HL-60/S4 (cell line): Measurements from ENCODE around the gene SLC17A9.

ENCODE experiments used
- in situ Hi-C: fragments of 300-500 bp; cut with MboI; formaldehyde crosslinking; loops from 2 replicates; pipeline ENCODE4 v1.14.3; 2022; ENCODE audit warnings: low sequenced_read_pairs

SLC17A9 gene

GRCh38 chr20:62979310-62979709 lies 26.8 kb downstream of the SLC17A9 start:
- in situ Hi-C loops = no loop called here

GRCh38 chr20:62979876-62980373 lies 27.4 kb downstream of the SLC17A9 start:
- in situ Hi-C loops = no loop called here

- in situ Hi-C loops = no loop called here
Measured at GRCh38 chr20:62980380-62980960, 28.0 kb downstream of the SLC17A9 start.

DNA sequence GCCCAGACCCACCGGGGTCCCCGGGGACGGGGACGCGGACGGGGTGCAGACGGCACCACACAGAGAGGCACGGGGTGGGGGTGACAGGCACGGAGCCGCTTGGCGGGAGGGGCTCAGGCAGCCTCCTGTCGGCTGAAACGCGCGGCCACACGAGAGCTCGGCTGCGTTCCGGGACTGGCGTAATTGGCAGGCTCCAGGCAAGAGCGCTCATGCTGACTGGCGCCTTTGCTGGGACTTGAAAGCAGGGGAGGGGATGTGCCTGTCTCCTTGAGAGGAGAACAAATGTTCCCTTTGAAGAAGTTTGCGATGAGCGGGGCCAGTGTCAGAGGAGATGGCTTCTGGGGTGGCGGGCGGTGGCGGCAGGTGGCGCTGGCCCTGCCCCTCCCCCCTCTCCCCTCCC lies 28.5 kb downstream of the SLC17A9 start:
- in situ Hi-C loops = no loop called here

DNA sequence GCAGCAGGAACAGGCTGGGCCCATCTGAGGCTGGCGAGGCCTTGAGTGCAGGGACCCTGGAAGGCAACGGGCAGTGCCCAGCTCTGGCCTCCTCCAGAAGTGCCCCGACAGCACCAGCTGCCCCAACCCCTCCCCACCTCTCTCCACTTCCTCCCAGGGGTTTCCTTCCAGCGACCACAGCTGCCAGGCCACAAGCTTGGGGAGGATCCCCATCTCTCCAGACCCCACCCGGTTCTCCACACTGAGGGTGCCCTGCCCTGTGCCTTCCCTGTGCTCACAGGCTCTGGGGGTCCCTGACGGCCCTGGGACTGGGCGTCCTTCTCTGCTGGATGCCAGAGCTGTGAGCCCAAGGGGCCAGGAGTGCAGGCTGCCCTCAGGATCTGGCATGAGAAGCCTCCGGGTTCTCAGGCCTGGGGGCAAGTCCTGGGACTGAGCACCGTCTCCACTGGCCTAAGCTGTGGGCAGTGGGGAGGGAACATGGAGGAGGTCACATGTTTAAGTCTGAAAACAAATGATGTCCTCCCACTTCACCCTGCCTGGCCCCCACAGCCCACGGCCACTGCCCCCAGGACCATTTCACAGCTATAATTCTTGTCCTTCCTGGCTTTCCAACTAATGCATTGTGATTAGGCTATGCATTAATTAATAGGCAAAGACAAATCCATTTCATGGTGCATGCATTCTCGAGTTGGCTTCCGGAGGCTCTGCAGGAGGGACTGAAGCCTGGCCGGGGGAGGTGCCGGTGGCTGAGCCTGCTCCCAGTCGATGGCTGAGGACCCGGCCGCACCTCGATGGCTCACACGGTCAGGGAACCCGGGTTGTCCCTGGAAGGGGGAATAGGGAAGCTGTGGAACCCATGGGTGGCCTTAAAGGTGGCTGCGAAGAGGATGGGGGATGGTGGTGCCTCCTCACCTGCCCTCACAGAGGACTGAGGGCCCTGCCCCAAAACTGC lies 29.9 kb downstream of the SLC17A9 start:
- in situ Hi-C loops = no loop called here

- in situ Hi-C loops = no loop called here
Measured at GRCh38 chr20:62983210-62983609, 30.7 kb downstream of the SLC17A9 start.

- in situ Hi-C loops = no loop called here
Measured at GRCh38 chr20:62984666-62985443, 32.3 kb downstream of the SLC17A9 start.

DNA sequence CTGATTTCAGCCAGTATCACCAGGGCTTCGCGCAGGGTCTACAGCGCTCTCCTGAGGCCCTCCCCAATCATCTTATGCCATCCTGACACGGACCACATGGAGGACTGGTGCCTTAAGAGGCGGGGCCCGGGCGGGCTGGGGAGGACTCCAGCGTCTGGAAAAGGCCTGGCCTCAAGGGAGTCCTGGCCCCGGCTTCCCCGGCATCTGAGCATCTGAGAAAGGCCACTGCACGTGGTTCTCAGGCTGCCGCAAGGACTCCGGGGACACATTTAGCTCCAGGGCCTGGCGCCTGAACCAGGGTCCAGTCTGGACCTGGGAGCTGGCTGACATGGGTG lies 32.9 kb downstream of the SLC17A9 start:
- in situ Hi-C loops = no loop called here

DNA sequence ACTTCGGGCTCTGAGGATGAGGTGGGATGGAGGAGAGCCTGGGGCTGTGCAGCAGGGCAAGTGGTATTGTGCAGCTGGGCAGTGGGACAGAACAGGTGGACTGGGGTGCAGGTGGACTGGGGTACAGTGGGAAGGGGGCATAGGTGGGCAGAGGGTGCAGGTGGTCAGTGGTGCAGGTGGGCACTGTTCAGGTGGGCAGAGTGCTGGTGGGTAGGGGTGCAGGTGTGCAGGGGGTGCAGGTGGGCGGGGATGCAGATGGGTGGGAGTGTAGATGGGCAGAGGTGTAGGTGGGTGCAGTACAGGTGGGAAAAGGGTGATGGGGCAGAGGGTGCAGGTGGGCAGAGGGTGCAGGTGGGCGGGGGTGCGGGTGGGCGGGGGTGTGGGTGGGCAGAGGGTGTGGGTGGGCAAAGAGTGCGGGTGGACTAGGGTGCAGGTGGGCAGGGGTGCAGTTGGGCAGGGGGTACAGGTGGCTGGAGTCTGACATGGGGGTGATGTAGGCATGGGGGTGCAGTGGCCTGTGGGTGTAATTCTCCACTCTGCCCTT lies 33.8 kb downstream of the SLC17A9 start:
- in situ Hi-C loops = no loop called here

GRCh38 chr20:62987114-62987513 lies 34.6 kb downstream of the SLC17A9 start:
- in situ Hi-C loops = no loop called here

- in situ Hi-C loops = no loop called here
Measured at GRCh38 chr20:62989201-62989601, 36.7 kb downstream of the SLC17A9 start.

GRCh38 chr20:62990306-62990825 lies 37.9 kb downstream of the SLC17A9 start:
- in situ Hi-C loops = no loop called here

- in situ Hi-C loops = no loop called here
Measured at GRCh38 chr20:62991196-62991807, 38.8 kb downstream of the SLC17A9 start.

- in situ Hi-C loops = no loop called here
Measured at GRCh38 chr20:62991863-62992262, 39.4 kb downstream of the SLC17A9 start.

DNA sequence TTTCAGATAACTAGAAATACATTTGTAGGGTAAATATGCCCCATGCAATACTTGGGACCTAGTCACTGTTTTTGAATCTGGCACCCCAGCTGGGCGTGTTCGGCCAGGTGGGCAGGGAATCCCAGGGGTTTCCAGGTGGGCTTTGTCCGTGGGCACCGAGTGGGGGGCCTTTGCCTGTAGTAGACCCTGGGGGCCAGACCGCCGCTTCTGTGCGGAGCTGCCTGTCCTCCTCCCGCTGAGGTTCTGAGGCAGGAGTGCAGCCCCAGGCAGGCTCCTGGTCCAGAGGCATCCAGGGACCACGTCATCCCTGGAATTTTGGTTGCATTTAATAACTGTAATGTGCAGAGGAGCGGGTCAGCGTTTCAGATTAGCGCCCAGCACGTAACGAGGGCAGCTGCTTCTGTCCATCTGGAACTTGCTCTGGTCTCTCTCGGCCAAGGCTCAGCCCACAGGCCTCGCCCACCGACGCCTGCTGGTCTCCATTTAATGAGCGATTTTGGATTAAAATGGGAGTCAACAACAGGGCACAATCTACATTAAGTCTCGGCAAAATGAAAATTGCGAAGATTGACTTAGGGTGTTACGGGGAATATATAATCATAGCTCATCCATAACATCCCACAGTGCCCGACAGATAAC lies 41.5 kb downstream of the SLC17A9 start:
- in situ Hi-C loops = no loop called here

GRCh38 chr20:62994869-62995281 lies 42.4 kb downstream of the SLC17A9 start:
- in situ Hi-C loops = no loop called here

- in situ Hi-C loops = no loop called here
Measured at GRCh38 chr20:62995481-62995880, 43.0 kb downstream of the SLC17A9 start.

DNA sequence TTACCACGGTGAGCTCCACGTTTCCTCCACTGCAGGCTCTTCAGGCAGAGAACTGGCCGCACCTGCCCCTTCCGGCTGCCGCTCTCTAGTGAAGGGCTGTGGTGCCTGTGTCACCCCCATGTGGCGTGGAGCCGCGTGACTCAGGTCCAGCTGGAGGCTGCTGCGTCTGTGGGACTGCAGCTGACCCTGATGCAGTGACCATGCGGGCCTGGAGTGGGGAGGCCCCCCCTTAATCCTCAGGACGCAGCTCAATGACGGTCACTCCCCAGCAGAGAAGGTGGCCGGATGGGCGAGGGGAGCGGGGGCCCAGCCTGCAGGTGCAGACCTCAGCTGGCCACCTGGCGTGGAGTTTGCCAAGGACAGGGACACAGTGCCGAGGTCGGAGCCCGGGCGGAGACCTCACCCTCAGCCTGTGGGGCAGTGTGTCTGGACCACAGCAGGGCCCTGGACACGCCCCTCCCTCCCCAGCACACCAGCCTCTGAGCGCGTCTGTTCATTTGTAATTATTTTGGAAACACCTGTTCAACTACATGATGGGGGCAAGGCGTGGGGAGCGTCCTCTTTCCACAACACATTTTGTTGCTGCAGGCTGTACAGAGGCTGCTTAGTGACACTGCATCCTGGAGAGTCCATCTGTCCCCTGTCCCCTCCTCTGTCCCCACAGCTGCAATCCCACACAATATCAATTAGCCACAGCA lies 43.5 kb downstream of the SLC17A9 start:
- in situ Hi-C loops = no loop called here

DNA sequence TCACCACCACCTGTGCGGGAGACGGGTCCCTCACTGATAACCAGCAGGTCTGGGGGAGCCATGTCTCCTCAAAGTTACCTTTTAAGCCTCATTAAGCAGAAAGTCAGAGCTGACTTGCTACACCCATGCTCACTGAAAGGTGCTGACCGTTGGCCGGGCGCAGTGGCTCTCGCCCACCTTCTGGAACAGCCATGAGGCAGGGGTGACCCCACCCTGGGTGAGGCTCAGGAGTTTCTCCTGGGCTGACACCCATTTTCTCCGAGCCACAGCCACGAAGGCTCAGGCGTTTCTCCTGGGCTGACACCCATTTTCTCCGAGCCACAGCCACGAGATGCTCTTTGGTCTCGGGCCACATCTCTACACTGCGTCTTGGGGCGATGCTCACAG lies 44.1 kb downstream of the SLC17A9 start:
- in situ Hi-C loops = no loop called here
